Activated CD8-positive, alpha-beta memory T cell treated with anti-CD3 and anti-CD28 coated beads, Interleukin-2, amount 50 U/mL, for 24 hours (primary cell): ENCODE data around the gene JUN.

Experiments
- DNase-seq: peaks from one replicate; pipeline ENCODE4 v3.0.0-alpha.2; 2020; ENCODE audit errors: extremely low read depth

The JUN gene

GRCh38 chr1:58783090-58783992 is 506 bp downstream of the JUN start:
- no peak for DNase-seq

- no peak for DNase-seq
These were observed 1.4 kb downstream of the JUN start for GRCh38 chr1:58782178-58783089.

- no peak for DNase-seq
These were observed 2.2 kb downstream of the JUN start for GRCh38 chr1:58781541-58782177.

GRCh38 chr1:58780836-58781452 is 2.9 kb downstream of the JUN start:
- DNase-seq: no peak

GRCh38 chr1:58780411-58780810 is 3.4 kb downstream of the JUN start:
- no peak for DNase-seq

GRCh38 chr1:58779801-58780382 is 4.0 kb downstream of the JUN start:
- DNase-seq: no peak

- DNase-seq: no peak
These were observed 4.6 kb downstream of the JUN start for GRCh38 chr1:58779059-58779754.

- no peak for DNase-seq
These were observed 5.4 kb downstream of the JUN start for GRCh38 chr1:58778385-58779000.

GRCh38 chr1:58774027-58774426 is 9.8 kb downstream of the JUN start:
- no peak for DNase-seq

GRCh38 chr1:58773406-58773840 is 10.4 kb downstream of the JUN start:
- DNase-seq: no peak

- DNase-seq: no peak
These were observed 14.0 kb downstream of the JUN start for GRCh38 chr1:58769809-58770320.

- no peak for DNase-seq
These were observed 14.7 kb downstream of the JUN start for GRCh38 chr1:58768971-58769808.

GRCh38 chr1:58768191-58768731 is 15.6 kb downstream of the JUN start:
- DNase-seq: no peak

- no peak for DNase-seq
These were observed 16.7 kb downstream of the JUN start for GRCh38 chr1:58767143-58767542.

- DNase-seq: no peak
These were observed 18.4 kb downstream of the JUN start for GRCh38 chr1:58765441-58765840.

GRCh38 chr1:58765006-58765405 is 18.8 kb downstream of the JUN start:
- DNase-seq: no peak

GRCh38 chr1:58764294-58764978 is 19.4 kb downstream of the JUN start:
- DNase-seq: no peak

- DNase-seq: no peak
These were observed 20.6 kb downstream of the JUN start for GRCh38 chr1:58763214-58763613.
